OCI-LY7 (cell line): ENCODE measurements around the gene CXorf66. TPM values are rescaled to one million over a fixed set of nuclear protein-coding genes. Genes with fewer than 3 reads are reported as not detected.

Source experiments
- BruUV-seq: library from RNA; stranded (reverse); fragments of 400-500 nt; replicated peaks from 2 replicates; lab custom pipeline; 2021; lab: Mats Ljungman, UMichigan
- CTCF ChIA-PET: fragments of 300-600 bp; sonication (Branson Sonifier 250); formaldehyde crosslinking; loops from one replicate; lab custom pipeline; 2022; ENCODE audit warnings: antibody characterized with exemption; ENCODE audit not compliant: unreplicated experiment; lab: Charles Lee
- POLR2A ChIA-PET: fragments of 300-600 bp; sonication (Branson Sonifier 250); formaldehyde crosslinking; loops from one replicate; lab custom pipeline; 2022; ENCODE audit warnings: antibody characterized with exemption; lab: Charles Lee
- DNase-seq: peaks from one replicate; pipeline ENCODE4 v3.0.0-alpha.2; 2015; ENCODE audit warnings: low spot score
- H2AFZ ChIP-seq: fragments of 200-600 bp; sonication (generic), shearing (Covaris generic); 2 replicates; pipeline ENCODE4 v1.6.1; 2014; ENCODE audit warnings: mild to moderate bottlenecking, antibody characterized with exemption, low read length, moderate library complexity
- H3K27ac ChIP-seq: fragments of 200-600 bp; sonication (generic); 2 replicates; pipeline ENCODE4 v1.5.1; 2014; ENCODE audit warnings: mixed run types, low read depth, mild to moderate bottlenecking, moderate library complexity, low read length, inconsistent platforms; ENCODE audit not compliant: poor library complexity, severe bottlenecking
- H3K36me3 ChIP-seq: fragments of 200-600 bp; sonication (generic); 2 replicates; pipeline ENCODE4 v1.6.1; 2014; ENCODE audit warnings: mild to moderate bottlenecking, antibody characterized with exemption, low read length, moderate library complexity, mixed read lengths; ENCODE audit not compliant: insufficient read depth
- H3K4me1 ChIP-seq: fragments of 200-600 bp; sonication (generic); 2 replicates; pipeline ENCODE4 v1.5.1; 2014; ENCODE audit warnings: mild to moderate bottlenecking, low read length; ENCODE audit not compliant: insufficient read depth, poor library complexity, severe bottlenecking
- H3K4me2 ChIP-seq: fragments of 200-600 bp; sonication (generic); 2 replicates; pipeline ENCODE4 v1.6.1; 2014; ENCODE audit warnings: mild to moderate bottlenecking, low read length
- H3K4me3 ChIP-seq: fragments of 200-600 bp; sonication (generic); 2 replicates; pipeline ENCODE4 v1.5.1; 2014; ENCODE audit warnings: mild to moderate bottlenecking, low read depth, low read length; ENCODE audit not compliant: poor library complexity, severe bottlenecking
- H3K79me2 ChIP-seq: fragments of 200-600 bp; sonication (generic); 2 replicates; pipeline ENCODE4 v1.6.1; 2016; ENCODE audit warnings: low read depth, mild to moderate bottlenecking, low read length, moderate library complexity, mixed read lengths; ENCODE audit not compliant: insufficient read depth
- H3K9me2 ChIP-seq: fragments of 200-600 bp; sonication (generic); 2 replicates; pipeline ENCODE4 v1.6.1; 2016; ENCODE audit warnings: mild to moderate bottlenecking, low read length, mixed read lengths; ENCODE audit not compliant: insufficient read depth
- H3K9me3 ChIP-seq: fragments of 200-600 bp; sonication (generic); 2 replicates; pipeline ENCODE4 v1.6.1; 2014; ENCODE audit warnings: mild to moderate bottlenecking, mixed run types, low read length, mixed read lengths
- H4K20me1 ChIP-seq: fragments of 200-600 bp; sonication (generic); 2 replicates; pipeline ENCODE4 v1.6.1; 2014; ENCODE audit warnings: mild to moderate bottlenecking, antibody characterized with exemption, low read length, moderate library complexity, mixed read lengths; ENCODE audit not compliant: insufficient read depth
- EZH2phosphoT487 ChIP-seq: fragments of 200-600 bp; sonication (generic); IDR thresholded peaks from 2 replicates; pipeline ENCODE4 v1.6.1; 2018; ENCODE audit warnings: low read depth, borderline replicate concordance, mild to moderate bottlenecking, mixed run types, antibody characterized with exemption, low read length, moderate library complexity, mixed read lengths
- intact Hi-C: fragments of 100-400 bp; cut with micrococcal nuclease; formaldehyde crosslinking; loops from one replicate; pipeline ENCODE4 v1.10.0; 2022; ENCODE audit not compliant: unreplicated experiment
- total RNA-seq, 2 experiments: library from RNA; depleted of rRNA in 1 of 2; stranded (reverse); fragments of >200 nt in 1 of 2; shearing (Covaris generic) in 1 of 2; gene quantifications; 2 replicates each; pipeline ENCODE4 v1.2.3, GENCODE V29; 2014 to 2022
- TF ChIP-seq, protein P1 (sequence below): fragments of 200-600 bp; sonication (generic); conservative IDR thresholded peaks from 2 replicates; pipeline ENCODE4 v1.5.1; 2014; ENCODE audit warnings: mild to moderate bottlenecking, antibody characterized with exemption, low read length, moderate library complexity, mixed read lengths

The CXorf66 gene
- total RNA-seq, 2 experiments from 2014 or later = not detected

DNA sequence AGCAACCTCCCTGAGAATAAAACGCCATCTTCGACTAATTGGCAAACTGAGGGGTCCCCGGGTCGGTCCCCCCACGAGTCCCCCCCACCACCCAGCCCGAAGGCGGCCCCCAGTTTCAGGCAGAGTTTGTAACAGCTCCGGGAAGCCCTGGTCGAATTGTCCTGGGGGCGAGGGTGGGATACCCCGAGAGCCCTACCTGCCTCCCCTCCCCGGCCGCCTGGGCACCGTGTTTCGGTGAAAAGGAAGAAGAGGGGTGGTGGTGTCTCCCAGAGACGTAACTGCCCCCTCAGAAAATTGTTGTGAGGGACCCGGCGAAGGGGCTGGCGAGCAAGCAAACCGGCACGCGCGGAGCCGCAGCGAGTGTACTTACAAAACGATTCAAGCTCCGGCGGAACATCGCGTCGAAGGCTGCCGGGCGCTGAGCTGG lies 33.7 kb downstream of the CXorf66 start:
- intact Hi-C loops = loop anchor here (2.0 kb wide), 1 partner anchor 377 kb away; no protein-coding TSS in a partner anchor
- H3K9me3 ChIP-seq = no peaks in the 10 kb centered on the region
- TF ChIP-seq, protein P1, sequence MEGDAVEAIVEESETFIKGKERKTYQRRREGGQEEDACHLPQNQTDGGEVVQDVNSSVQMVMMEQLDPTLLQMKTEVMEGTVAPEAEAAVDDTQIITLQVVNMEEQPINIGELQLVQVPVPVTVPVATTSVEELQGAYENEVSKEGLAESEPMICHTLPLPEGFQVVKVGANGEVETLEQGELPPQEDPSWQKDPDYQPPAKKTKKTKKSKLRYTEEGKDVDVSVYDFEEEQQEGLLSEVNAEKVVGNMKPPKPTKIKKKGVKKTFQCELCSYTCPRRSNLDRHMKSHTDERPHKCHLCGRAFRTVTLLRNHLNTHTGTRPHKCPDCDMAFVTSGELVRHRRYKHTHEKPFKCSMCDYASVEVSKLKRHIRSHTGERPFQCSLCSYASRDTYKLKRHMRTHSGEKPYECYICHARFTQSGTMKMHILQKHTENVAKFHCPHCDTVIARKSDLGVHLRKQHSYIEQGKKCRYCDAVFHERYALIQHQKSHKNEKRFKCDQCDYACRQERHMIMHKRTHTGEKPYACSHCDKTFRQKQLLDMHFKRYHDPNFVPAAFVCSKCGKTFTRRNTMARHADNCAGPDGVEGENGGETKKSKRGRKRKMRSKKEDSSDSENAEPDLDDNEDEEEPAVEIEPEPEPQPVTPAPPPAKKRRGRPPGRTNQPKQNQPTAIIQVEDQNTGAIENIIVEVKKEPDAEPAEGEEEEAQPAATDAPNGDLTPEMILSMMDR = no peak
- TF ChIP-seq EZH2phosphoT487 = no peak
- peak overlapping the region; percentile 88 for H3K4me2 ChIP-seq
- H3K36me3 ChIP-seq = no peaks in the 10 kb centered on the region
- ChIA-PET POLR2A (no interaction called here), CTCF (no interaction called here)
- no peaks in the 10 kb centered on the region for H3K9me2 ChIP-seq
- no TSS peak for BruUV-seq
- no peak for DNase-seq
- peaks cover 31% of the 10 kb centered on the region for H3K4me1 ChIP-seq
- H4K20me1 ChIP-seq = peaks cover 9% of the 10 kb centered on the region; the same call in 1 of the 2 replicates
- H3K4me3 ChIP-seq = peak overlapping the region; percentile 81
- H3K79me2 ChIP-seq = peaks cover 40% of the 10 kb centered on the region
- H3K27ac ChIP-seq = peak overlapping the region; percentile 52
- H2AFZ ChIP-seq = 0 out of 2 replicates have a peak overlapping the region, but pooled peaks have one; percentile 5

DNA sequence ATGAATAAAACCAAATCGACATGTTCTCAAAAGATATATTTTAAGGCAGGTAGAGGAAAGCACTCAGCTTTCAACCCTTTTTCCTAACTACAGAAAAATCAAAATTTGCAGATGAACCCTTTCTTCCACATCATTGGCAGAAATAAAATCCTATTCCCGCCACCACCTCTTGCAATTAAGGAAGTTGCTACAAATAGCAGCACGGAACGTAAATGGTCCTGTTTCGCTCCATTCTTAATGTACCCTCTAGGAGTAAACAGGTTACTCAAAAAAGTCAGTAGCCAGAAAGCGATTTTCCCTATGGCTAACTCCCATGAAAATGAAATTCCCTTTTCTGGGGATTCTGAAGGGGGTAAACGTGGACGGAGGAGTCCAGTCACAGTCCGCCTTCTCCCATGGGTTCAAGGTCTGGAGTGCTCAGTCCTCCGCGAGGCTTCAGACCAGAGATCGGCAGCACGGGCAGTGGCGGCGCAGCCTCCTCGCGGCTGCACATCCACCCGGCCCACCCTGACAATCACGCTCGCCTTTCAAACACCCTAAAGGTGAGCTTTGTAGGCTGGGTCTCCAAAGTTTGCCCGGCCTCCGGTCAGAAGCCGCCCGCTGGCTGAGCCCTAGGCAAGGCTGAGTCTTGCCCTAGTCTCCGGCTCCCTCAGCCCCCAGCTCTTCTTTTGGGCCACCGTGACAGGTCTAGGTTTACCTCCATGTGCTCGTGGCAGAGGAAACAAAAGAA lies 34.2 kb downstream of the CXorf66 start:
- H4K20me1 ChIP-seq = peaks cover 9% of the 10 kb centered on the region; the same call in 1 of the 2 replicates
- no TSS peak for BruUV-seq
- peaks cover 46% of the 10 kb centered on the region for H3K79me2 ChIP-seq
- 0 out of 2 replicates have a peak overlapping the region, but pooled peaks have one; percentile 5 for H2AFZ ChIP-seq
- ChIA-PET CTCF (no interaction called here), POLR2A (interaction anchor here (0.8 kb wide), 1 partner anchor 26 kb away, joined by 3 read pairs; no protein-coding TSS in a partner anchor)
- DNase-seq = peak; percentile 53
- H3K4me3 ChIP-seq = peak overlapping the region; percentile 81
- intact Hi-C loops = no loop called here
- peaks cover 25% of the 10 kb centered on the region for H3K4me1 ChIP-seq
- H3K4me2 ChIP-seq = peak overlapping the region; percentile 88
- peak overlapping the region; percentile 52 for H3K27ac ChIP-seq
- H3K9me3 ChIP-seq = no peaks in the 10 kb centered on the region
- no peak for TF ChIP-seq EZH2phosphoT487
- H3K9me2 ChIP-seq = no peaks in the 10 kb centered on the region
- H3K36me3 ChIP-seq = no peaks in the 10 kb centered on the region

DNA sequence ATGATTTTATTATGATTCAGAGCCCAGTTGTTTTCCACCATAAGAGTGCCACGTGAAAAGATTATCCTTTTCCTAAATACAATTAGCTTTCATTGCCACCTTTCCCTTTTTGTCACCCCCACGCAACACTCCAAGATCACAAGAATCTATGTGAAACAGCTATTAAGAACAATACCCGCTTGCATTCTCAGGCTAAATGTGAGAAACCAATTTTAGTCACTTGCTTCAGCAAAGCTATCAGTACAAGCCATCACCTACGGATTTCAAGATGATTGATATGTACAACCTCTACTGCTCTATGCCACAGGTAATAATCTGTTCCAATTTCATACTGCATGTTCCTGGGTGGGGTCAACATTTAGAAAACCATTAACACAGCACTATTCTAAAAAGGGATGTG lies 34.9 kb downstream of the CXorf66 start:
- CTCF ChIA-PET = no interaction called here
- no TSS peak for BruUV-seq
- Histone ChIP-seq H3K36me3 (no peaks in the 10 kb centered on the region), H2AFZ (no peak overlapping the region), H3K4me3 (peak overlapping the region; percentile 81), H3K4me1 (peaks cover 23% of the 10 kb centered on the region), H3K9me3 (no peaks in the 10 kb centered on the region), H3K4me2 (peak overlapping the region; percentile 88), H3K9me2 (no peaks in the 10 kb centered on the region), H3K27ac (no peak overlapping the region), H4K20me1 (peaks cover 9% of the 10 kb centered on the region; the same call in 1 of the 2 replicates), H3K79me2 (peaks cover 52% of the 10 kb centered on the region)
- TF ChIP-seq, protein P1 = no peak
- TF ChIP-seq EZH2phosphoT487 = no peak
- no peak for DNase-seq
- POLR2A ChIA-PET = interaction anchor here (0.6 to 1.2 kb wide), 3 partner anchors 15 to 98 kb away, joined by 3 to 4 read pairs (median 3); no protein-coding TSS in a partner anchor
- intact Hi-C loops = no loop called here
